Testis (tissue), 3 donors: Measurements from ENCODE around the gene LRP1. TPM values are rescaled to one million over a fixed set of nuclear protein-coding genes. Genes with fewer than 3 reads are reported as not detected.
A peak's percentile ranks its signal among the peaks of the same experiment; 100 is the strongest.

Experiments used
- DNase-seq: peaks from one replicate; pipeline ENCODE4 v3.0.0-alpha.2; 2019
- H3K27ac ChIP-seq, 2 donors: fragments of 200-600 bp; sonication (generic); one replicate each; pipeline ENCODE4 v1.5.1; 2019
- H3K27me3 ChIP-seq: fragments of 200-600 bp; sonication (generic); one replicate; pipeline ENCODE4 v1.5.1; 2019
- H3K36me3 ChIP-seq: fragments of 200-600 bp; sonication (generic); one replicate; pipeline ENCODE4 v1.5.1; 2017; ENCODE audit warnings: low read depth; ENCODE audit errors: missing control alignments
- H3K4me1 ChIP-seq: fragments of 200-600 bp; sonication (generic); one replicate; pipeline ENCODE4 v1.5.1; 2019
- H3K4me3 ChIP-seq, 2 donors: fragments of 200-600 bp; sonication (generic); one replicate each; pipeline ENCODE4 v1.5.1; 2017 to 2019
- H3K9me3 ChIP-seq: fragments of 200-600 bp; sonication (generic); one replicate; pipeline ENCODE4 v1.5.1; 2017
- CTCF ChIP-seq, 3 experiments: fragments of 450-650 bp in 2 of 3; fragments of 200-600 bp in 1 of 3; sonication (generic) in 1 of 3; IDR thresholded peaks; one replicate each; pipeline ENCODE4 v1.5.1; 2016 to 2019; ENCODE audit warnings: antibody characterized with exemption in 3 of 3, mild to moderate bottlenecking in 2 of 3, moderate library complexity in 1 of 3
- POLR2A ChIP-seq: fragments of 450-650 bp; IDR thresholded peaks from one replicate; pipeline ENCODE4 v1.6.1; 2017; ENCODE audit warnings: antibody characterized with exemption, mild to moderate bottlenecking, moderate library complexity
- WGBS, 2 donors: methylation state at CpG; one replicate each; pipeline ENCODE4 v1.1.5; 2018; 5-methylcytosine and 5-hydroxymethylcytosine counted together
- intact Hi-C: fragments of 100-400 bp; cut with DNase I; formaldehyde crosslinking; loops from one replicate; pipeline ENCODE4 v1.15.1; 2023; ENCODE audit warnings: low total_unique reads
- polyA plus RNA-seq: library from polyadenylated mRNA; stranded (reverse); fragments of 350-450 nt; fragmentation: Illumina TruSeq; extraction: RNeasy Lipid Tissue Mini Kit (QIAGEN cat#74804); gene quantifications from one replicate; pipeline ENCODE4 v1.2.3, GENCODE V29; 2014; ENCODE audit warnings: low read depth, low replicate concordance; ENCODE audit not compliant: insufficient read depth
- total RNA-seq, 2 donors: library from RNA; depleted of rRNA; stranded (reverse); fragments of >200 nt; gene quantifications; one replicate each; pipeline ENCODE4 v1.2.3, GENCODE V29; 2016

LRP1 gene
- total and polyA plus RNA-seq, 3 donors from 2014 or later, result 82.4 to 200 (median 135) TPM

- H3K27me3 ChIP-seq, result no peaks in the 10 kb centered on the region
- H3K36me3 ChIP-seq, result no peaks in the 10 kb centered on the region
- peaks cover 15% of the 10 kb centered on the region for H3K4me1 ChIP-seq
- no peak for TF ChIP-seq POLR2A
- TF ChIP-seq CTCF (IDR thresholded peaks at IDR 0.05), result no peak
- 71 to 81% methylated on average over 15 to 16 of the region's 16 CpGs for WGBS, 2 donors
- peak overlapping the region in 1 of 2 donors; percentile 24 for H3K27ac ChIP-seq
- H3K9me3 ChIP-seq, result no peaks in the 10 kb centered on the region
- DNase-seq, result no peak
- no peak overlapping the region for H3K4me3 ChIP-seq
- intact Hi-C loops, result no loop called here
Measured at GRCh38 chr12:57158186-57158585, 29.9 kb downstream of the LRP1 start.

- intact Hi-C loops, result no loop called here
- no peak for DNase-seq
- no peak overlapping the region for H3K4me3 ChIP-seq
- H3K27me3 ChIP-seq, result no peaks in the 10 kb centered on the region
- peaks cover 10% of the 10 kb centered on the region for H3K4me1 ChIP-seq
- 51 to 76% methylated on average over 3 to 4 of the region's 4 CpGs for WGBS, 2 donors
- H3K27ac ChIP-seq, result no peak overlapping the region
- H3K9me3 ChIP-seq, result no peaks in the 10 kb centered on the region
- TF ChIP-seq CTCF (IDR thresholded peaks at IDR 0.05), result no peak
- TF ChIP-seq POLR2A, result no peak
- no peaks in the 10 kb centered on the region for H3K36me3 ChIP-seq
Measured at GRCh38 chr12:57158665-57159064, 30.4 kb downstream of the LRP1 start.

- intact Hi-C loops, result no loop called here
- no peak for TF ChIP-seq POLR2A
- no peak for TF ChIP-seq CTCF (IDR thresholded peaks at IDR 0.05)
- no peak for DNase-seq
- H3K9me3 ChIP-seq, result no peaks in the 10 kb centered on the region
- 73 to 87% methylated on average over 4 of the region's 4 CpGs for WGBS, 2 donors
- H3K4me3 ChIP-seq, result no peak overlapping the region
- no peaks in the 10 kb centered on the region for H3K27me3 ChIP-seq
- peaks cover 6% of the 10 kb centered on the region for H3K4me1 ChIP-seq
- no peaks in the 10 kb centered on the region for H3K36me3 ChIP-seq
- no peak overlapping the region for H3K27ac ChIP-seq
Measured at GRCh38 chr12:57159311-57159710, 31.0 kb downstream of the LRP1 start.

GRCh38 chr12:57160040-57160439, 31.8 kb downstream of the LRP1 start:
- WGBS, 2 donors, result 89% methylated on average over 4 of the region's 4 CpGs

More at GRCh38 chr12:57160040-57160439, 31.8 kb downstream of the LRP1 start:
- no peak for DNase-seq
- H3K4me1 ChIP-seq, result peaks cover 6% of the 10 kb centered on the region
- intact Hi-C loops, result no loop called here
- H3K27me3 ChIP-seq, result no peaks in the 10 kb centered on the region
- H3K4me3 ChIP-seq, result no peak overlapping the region
- H3K9me3 ChIP-seq, result no peaks in the 10 kb centered on the region
- TF ChIP-seq CTCF (IDR thresholded peaks at IDR 0.05) (no peak), POLR2A (no peak)
- no peak overlapping the region for H3K27ac ChIP-seq
- no peaks in the 10 kb centered on the region for H3K36me3 ChIP-seq
